ENCODE data around the gene UTS2.

DNA sequence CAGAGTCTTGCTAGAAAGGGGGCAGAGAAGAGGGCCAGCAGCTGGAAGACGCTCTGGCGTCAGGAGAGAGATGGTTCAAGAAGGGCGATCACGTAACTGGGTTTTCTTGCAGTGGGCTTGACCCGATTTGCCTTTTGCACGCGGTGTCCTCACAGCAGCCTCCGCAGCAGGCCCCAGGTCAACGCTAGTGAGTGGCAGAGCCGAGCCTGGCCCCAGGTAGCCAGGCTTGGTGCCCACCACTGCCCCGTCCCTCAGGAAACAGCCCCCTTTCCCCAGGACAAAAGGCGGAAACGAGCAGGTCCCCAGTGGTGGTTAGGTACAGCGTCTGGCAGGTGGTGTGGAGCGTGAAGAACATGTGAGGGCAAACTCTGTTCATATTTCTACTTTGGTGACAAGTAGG is 8.6 kb upstream of the UTS2 start:
- TF ChIP-seq, protein P1, sequence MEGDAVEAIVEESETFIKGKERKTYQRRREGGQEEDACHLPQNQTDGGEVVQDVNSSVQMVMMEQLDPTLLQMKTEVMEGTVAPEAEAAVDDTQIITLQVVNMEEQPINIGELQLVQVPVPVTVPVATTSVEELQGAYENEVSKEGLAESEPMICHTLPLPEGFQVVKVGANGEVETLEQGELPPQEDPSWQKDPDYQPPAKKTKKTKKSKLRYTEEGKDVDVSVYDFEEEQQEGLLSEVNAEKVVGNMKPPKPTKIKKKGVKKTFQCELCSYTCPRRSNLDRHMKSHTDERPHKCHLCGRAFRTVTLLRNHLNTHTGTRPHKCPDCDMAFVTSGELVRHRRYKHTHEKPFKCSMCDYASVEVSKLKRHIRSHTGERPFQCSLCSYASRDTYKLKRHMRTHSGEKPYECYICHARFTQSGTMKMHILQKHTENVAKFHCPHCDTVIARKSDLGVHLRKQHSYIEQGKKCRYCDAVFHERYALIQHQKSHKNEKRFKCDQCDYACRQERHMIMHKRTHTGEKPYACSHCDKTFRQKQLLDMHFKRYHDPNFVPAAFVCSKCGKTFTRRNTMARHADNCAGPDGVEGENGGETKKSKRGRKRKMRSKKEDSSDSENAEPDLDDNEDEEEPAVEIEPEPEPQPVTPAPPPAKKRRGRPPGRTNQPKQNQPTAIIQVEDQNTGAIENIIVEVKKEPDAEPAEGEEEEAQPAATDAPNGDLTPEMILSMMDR (conservative IDR thresholded peaks at IDR 0.05; ENCODE audit: low read depth, low read length) = no peak
- TF ChIP-seq MAFK (IDR thresholded peaks at IDR 0.05; ENCODE audit: low read depth, low read length) = no peak
- no peak for TF ChIP-seq MXI1 (IDR thresholded peaks at IDR 0.05; ENCODE audit: borderline replicate concordance, low read depth, low read length)
- no peak for TF ChIP-seq FOS (IDR thresholded peaks at IDR 0.05; ENCODE audit: low read depth, low read length)
- TF ChIP-seq RCOR1 (IDR thresholded peaks at IDR 0.05; ENCODE audit: insufficient replicate concordance, low read length) = no peak
- no peak for TF ChIP-seq NFE2L2 (IDR thresholded peaks at IDR 0.05; ENCODE audit: low read depth, low read length)
- no peak for TF ChIP-seq POLR2A (IDR thresholded peaks at IDR 0.05; ENCODE audit: low read depth, low read length)
- TF ChIP-seq, protein P2, sequence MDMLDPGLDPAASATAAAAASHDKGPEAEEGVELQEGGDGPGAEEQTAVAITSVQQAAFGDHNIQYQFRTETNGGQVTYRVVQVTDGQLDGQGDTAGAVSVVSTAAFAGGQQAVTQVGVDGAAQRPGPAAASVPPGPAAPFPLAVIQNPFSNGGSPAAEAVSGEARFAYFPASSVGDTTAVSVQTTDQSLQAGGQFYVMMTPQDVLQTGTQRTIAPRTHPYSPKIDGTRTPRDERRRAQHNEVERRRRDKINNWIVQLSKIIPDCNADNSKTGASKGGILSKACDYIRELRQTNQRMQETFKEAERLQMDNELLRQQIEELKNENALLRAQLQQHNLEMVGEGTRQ (IDR thresholded peaks at IDR 0.05; ENCODE audit: low read depth, low read length) = no peak
- TF ChIP-seq CHD1 (IDR thresholded peaks at IDR 0.05; ENCODE audit: low read depth, low read length) = no peak
- TF ChIP-seq RAD21 (IDR thresholded peaks at IDR 0.05; ENCODE audit: low read length) = no peak
- no peak for TF ChIP-seq BHLHE40 (IDR thresholded peaks at IDR 0.05; ENCODE audit: low read depth, low read length)
- TF ChIP-seq, protein P3, sequence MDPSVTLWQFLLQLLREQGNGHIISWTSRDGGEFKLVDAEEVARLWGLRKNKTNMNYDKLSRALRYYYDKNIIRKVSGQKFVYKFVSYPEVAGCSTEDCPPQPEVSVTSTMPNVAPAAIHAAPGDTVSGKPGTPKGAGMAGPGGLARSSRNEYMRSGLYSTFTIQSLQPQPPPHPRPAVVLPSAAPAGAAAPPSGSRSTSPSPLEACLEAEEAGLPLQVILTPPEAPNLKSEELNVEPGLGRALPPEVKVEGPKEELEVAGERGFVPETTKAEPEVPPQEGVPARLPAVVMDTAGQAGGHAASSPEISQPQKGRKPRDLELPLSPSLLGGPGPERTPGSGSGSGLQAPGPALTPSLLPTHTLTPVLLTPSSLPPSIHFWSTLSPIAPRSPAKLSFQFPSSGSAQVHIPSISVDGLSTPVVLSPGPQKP (IDR thresholded peaks at IDR 0.05; ENCODE audit: borderline replicate concordance, low read depth, low read length) = no peak
- TF ChIP-seq MAZ (IDR thresholded peaks at IDR 0.05; ENCODE audit: borderline replicate concordance, low read depth, low read length) = no peak
